Stromal cell of bone marrow (primary cell): ENCODE measurements around the gene CYSRT1.
"Not testable (repeated sequence)": the region's sequence is repeated elsewhere in the genome, so short reads cannot be mapped to it uniquely, and the experiment has no call there.

ENCODE experiments used
- DNase-seq: peaks from one replicate; pipeline ENCODE4 v3.0.0-alpha.2; 2012; ENCODE audit warnings: low read depth

Gene CYSRT1

DNA sequence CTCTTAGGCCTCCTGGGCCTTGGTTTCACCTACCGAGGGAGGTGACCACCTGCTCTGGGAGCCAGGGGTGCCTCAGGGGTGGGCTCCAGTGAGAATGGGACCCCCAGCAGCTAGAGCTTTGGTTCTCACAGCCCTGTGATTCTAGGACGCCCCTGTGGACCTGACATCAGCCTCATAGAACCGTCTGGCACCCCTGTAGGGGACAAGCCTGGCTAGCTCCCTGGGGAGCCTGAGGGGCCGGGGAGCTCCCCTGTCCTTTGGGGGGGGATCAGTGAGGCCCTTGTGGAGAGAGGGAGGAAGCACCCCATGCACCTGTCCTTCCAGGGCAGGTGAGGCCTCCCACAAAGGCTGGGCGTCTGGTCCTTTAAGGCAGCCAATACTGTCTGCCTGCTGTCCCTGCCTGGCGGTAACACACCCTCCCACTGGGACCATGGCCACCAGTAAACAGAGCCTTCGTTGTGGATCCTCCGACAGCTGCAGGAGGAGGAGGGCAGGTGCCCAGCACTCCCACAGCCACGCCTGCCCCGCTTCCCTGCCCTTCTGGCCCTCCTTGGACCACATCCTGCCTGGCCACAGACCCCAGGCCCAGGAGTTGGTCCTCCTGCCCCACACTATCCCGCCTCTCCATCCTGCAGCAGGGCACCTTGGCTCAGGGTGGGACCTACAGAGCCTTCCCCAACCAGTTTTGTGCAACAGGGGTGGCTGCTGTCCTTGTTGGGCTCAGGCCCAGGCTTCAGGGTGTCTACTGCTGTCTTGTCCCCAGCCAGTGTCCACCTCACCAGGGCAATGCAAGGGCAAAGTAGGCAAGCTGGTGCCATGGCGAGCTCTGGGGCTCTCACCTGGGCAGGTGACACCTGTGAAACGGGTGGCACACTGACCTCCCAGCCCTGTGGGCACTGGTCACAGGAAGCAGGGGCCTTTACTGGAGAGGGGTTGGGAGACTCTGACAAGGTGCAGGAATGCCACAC is 13.1 kb downstream of the CYSRT1 start:
- DNase-seq: no peak

DNA sequence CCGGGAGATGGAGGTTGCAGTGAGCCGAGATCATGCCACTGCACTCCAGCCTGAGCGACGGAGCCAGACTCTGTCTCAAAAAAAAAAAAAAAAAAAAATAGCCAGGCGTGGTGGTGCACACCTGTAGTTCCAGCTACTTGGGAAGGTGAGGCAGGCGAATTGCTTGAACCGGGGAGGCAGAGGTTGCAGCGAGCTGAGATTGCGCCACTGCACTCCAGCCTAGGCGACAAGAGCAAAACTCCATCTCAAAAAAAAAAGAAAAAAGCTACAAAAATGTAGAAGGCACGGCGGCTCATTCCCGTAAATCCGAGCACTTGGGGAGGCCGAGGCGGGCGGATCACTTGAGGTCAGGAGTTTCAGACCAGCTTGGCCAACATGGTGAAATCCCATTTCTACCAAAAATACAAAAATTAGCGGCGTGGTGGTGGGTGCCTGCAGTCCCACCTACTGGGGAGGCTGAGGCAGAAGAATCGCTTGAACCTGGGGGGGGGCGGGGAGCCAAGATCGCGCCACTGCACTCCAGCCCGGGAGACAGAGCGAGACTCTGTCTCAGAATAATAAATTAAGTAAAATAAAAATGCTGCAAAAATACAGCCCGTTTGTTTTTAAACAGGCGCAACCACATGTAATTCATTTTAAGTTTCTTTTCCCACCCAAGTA is 14.7 kb downstream of the CYSRT1 start:
- not testable (repeated sequence) for DNase-seq

DNA sequence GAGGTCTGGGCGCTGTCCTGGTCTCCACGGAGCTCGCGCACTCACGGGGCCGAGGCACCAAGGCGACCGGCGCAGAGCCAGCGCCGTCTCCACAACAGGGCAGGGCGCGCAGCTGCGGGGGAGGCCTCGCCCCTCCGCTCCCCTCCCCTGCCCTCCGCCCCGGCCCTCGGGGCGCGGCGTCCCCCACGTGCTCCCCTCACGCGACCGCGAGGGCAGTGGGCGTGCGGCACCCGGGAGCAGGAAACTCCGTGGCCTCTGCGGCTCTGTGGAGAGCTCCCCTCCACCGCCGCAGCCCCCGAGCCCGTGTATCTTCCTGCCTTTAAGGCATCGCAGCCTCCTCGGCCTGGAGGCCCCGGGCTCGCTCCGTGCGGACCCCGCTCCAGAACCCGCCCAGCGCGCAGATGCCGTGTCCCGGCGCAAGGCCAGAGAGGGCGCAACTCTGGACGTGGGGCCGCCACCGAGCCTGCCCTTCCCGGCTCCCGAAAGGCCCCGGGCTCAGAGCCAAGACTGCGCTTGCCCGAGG is 15.4 kb downstream of the CYSRT1 start:
- DNase-seq: peak; percentile 61

DNA sequence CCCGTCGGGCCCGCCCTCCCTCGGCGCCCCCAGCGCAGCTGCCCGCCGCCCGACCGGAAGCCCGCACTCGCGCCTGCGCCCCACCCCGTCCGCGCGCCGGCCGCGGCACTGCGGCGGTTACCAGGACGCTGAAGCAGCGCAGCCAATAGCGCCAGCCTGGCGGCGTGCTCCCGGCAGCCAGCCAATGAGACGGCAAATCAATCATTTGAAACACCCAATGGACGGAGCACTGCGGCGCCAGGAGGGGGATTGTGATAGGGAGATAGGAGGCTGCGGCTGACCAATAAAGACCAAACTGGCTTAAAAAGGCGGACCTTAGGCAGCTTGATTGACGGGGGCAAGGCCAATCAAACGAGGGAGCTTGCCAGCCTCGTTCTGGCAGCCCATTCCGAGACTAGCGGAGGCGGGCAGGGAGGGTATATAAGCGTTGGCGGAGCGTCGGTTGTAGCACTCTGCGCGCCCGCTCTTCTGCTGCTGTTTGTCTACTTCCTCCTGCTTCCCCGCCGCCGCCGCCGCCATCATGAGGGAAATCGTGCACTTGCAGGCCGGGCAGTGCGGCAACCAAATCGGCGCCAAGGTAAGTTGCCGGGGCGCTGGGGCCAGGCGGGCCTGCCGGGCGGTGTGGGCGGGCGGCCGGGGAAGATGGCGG is 16.0 kb downstream of the CYSRT1 start, which contains the start of gene TUBB4B:
TSS of gene TUBB4B (plus strand) at position 447 of the 649 bp plus-strand sequence. CDS start at position 521, 74 bp downstream.
- peak; percentile 100 for DNase-seq

DNA sequence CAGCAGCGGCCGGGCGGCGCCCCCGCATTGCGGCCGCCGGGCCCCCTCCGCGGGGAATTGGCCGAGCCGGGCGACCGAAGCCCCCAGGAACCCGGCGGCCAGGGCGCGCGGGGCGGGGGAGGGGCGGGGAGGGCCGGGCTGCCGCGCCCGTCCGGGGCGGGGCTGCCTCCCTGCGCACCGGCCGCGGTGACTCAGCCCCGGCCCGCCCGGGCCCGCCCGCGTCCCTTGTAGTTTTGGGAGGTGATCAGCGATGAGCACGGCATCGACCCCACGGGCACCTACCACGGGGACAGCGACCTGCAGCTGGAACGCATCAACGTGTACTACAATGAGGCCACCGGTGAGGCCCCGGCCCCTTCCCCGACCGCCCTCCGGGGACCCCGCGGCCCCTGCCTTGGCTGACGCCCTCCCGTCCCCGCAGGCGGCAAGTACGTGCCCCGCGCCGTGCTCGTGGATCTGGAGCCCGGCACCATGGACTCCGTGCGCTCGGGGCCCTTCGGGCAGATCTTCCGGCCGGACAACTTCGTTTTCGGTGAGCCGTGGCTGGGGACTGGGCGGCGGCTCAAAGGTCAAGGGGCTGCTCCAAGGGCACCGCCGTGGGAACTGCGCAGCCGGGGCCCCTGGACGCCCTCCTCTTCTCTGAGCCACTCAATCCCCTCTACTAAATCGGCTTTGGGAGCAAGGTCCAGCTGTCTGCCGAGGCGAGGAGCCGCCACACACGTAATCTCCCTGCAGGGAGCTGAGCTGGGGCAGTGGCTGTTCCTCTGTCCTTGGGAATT is 16.7 kb downstream of the CYSRT1 start:
- DNase-seq: no peak

DNA sequence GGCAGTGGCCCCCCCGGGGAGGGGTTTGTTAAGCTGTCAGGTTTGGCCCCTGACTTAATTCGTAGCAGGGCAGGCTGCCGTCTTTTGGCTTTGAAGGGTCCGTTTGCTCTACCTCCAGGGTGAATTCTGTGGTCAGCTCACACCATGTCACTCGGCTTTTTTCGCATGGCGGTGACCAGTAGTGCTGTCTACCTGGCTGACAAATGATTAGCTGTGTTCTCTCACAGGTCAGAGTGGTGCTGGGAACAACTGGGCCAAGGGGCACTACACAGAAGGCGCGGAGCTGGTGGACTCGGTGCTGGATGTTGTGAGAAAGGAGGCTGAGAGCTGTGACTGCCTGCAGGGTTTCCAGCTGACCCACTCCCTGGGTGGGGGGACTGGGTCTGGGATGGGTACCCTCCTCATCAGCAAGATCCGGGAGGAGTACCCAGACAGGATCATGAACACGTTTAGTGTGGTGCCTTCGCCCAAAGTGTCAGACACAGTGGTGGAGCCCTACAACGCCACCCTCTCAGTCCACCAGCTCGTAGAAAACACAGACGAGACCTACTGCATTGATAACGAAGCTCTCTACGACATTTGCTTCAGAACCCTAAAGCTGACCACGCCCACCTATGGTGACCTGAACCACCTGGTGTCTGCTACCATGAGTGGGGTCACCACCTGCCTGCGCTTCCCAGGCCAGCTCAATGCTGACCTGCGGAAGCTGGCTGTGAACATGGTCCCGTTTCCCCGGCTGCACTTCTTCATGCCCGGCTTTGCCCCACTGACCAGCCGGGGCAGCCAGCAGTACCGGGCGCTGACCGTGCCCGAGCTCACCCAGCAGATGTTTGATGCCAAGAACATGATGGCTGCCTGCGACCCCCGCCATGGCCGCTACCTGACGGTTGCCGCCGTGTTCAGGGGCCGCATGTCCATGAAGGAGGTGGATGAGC is 17.6 kb downstream of the CYSRT1 start:
- DNase-seq: no peak

DNA sequence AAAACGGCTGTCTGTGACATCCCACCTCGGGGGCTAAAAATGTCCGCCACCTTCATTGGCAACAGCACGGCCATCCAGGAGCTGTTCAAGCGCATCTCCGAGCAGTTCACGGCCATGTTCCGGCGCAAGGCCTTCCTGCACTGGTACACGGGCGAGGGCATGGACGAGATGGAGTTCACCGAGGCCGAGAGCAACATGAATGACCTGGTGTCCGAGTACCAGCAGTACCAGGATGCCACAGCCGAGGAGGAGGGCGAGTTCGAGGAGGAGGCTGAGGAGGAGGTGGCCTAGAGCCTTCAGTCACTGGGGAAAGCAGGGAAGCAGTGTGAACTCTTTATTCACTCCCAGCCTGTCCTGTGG is 18.3 kb downstream of the CYSRT1 start:
- DNase-seq: not testable (repeated sequence)

DNA sequence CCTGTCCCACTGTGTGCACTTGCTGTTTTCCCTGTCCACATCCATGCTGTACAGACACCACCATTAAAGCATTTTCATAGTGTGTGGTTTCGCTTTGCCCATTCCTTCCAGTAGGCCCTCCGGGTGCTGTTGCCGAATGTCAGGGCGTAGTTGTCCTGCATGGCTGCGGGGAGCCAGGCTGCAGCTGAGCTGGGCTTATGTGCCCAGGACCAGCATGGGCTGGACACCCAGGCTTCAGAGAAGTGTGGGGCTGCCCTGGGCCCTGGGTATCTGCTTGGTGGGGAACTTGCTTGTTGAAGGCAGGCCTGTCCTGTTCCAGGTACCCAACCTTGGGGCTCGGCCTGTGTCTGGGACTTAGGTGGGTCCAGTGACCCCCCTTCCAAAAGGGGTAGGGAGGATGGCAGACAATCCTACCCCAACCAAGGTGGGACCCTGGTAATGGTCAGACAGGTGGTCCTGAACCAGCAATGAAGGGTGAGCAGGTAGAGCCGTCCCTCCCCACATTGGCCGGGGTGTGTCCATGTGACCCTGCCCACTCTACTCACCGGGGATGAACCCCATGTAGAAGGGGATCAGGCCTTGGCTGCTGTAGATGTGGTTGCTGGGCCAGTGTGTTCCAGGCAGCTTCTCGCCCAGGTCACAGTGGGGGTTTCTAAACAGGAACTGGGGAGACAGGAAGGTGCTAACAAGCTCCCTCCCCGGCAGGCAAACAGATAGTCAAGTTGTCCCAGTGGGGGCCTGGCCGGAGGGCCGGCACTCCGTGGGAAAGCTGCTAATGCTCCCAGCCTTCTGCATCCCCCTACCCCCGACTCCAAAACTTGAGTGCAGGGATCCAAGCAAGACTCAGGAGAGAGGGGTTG is 18.9 kb downstream of the CYSRT1 start:
- DNase-seq: no peak

DNA sequence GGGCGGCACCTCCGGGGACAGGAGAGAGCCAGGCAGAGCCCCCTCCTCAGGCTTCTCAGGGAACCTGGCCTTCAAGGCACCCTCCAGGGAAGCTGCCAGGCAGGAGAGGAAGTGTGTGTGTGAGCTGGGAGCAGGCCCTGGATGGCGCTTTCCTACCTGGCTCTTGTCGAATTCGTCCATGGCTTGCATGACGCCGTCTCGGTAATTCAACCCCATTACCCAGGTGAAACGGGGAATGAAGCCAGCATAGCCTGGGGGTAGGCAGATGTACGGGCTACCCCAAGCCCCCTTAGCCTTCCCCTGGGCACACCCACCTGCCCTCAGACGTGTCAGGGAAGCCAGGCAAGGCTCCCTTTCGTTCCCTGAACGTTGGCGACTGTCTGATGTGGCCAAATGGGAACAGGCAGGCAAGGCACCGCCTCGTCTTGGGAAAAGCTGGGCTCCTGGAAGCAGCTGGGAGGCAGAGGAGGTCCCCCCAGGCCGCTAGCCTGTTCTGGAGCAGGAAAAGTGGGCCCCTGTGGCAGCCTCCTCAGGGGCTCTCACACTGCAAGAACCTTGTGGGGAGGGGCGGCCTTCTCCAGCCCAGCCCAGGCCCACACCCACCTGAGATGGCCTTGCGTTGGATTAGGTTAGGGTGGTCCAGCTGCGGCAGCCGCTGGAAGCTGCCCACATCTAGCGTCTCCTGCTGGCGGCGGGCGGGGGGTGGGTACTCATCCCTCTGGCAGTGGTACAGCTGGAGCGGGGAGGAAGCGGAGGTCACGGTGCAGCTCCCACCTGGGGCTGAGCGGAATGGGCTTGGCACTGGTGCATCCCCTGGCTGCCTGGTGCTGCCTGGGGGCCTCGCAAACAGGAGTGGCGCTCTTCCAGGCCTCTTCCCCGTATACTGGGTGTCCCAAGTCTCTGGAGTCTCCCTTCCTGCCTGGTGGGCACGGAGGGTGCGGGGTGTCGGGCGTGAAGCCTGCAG is 19.8 kb downstream of the CYSRT1 start:
- DNase-seq: no peak

DNA sequence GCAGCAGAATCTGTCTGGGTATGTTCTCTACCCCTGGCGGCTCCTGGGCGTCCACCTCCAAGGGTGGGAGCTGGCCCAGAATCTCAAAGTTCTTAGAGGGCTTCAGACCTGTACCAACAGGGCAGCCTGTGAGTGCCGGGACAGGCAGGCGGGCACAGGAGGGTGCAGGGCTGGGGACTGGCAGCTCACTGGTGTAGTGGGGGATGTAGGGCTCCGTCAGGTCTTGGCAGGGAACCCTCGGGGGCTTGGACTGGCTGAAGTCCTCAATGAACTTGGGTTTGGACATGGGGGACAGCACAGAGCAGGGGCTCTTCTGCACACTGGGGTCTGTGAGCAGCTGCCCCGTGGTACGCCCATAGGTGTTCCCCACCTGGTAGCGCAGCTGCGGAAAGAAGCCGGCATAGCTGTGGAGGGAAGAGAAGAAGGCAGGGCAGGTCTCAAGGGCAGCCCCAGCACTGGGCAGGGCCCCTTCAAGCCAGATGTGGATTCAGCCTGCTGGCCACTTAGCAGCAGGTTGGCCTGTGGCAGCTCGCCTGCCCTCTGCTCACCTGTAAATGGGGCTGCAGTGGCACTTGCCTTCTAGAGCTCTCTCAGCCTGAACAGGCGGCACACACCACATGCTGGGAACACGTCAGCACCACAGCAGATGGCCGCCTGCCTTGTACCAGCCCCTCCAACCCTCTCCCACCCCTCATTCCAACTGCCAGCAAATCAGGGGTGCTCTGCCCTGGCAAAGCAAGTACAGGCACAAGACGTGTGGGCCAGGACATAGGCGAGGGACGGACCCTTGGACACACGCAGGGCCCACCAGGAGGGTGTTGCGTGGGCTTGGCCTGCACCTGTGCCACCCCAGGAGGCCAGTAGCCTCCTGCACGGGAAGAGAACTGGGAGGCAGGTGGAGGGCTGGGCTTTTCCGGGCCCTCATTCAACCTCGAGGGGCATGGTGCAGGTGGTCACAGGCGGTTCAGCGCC is 20.8 kb downstream of the CYSRT1 start:
- no peak for DNase-seq

DNA sequence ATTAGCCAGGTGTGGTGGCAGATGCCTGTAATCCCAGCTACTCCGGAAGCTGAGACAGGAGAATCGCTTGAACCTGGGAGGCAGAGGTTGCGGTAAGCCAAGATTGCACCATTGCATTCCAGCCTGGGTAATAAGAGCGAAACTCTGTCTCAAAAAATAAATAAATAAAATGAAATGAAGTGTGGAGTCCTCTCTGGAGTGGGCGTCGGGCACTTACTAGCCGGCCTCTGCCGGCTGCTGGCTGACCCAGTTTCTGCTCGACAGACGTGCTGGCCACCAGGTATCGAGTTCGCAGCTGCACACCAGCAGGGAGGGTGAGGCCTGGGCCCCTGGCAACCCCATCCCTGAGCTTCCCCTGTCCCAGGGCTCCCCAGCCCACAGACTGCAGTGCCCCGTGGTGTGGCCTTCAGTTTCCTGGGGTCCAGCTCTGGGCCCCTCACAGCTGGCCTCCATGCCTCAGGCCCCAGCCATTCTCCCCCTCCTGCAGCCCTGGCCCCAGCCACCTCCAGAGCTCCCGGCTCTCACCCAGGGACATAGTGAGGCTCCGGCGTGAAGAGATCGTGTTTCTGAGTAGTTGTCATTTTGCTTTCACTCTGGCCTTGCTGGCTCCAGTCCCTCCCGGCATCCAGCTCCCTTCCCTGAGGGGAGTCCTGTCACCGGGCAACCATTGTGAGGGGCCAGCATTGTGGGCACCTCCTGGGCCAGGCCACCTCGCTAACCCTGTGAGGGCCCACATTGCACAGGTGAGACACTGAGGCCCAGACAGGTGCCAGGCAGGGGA is 22.4 kb downstream of the CYSRT1 start:
- no peak for DNase-seq

DNA sequence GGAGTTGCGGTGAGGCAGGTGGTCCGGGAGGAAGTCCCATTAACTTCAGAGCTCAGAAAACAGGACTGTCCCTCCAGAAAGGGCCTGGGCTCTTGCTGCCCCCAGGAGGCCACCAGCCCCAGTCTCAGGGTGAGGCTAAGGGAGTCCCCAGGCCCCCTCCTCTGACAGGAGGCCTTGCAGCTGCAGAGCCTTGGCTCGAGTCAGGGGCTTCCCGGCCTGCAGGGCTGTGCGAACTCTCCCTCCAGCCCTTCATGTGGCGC is 22.9 kb downstream of the CYSRT1 start:
- no peak for DNase-seq

DNA sequence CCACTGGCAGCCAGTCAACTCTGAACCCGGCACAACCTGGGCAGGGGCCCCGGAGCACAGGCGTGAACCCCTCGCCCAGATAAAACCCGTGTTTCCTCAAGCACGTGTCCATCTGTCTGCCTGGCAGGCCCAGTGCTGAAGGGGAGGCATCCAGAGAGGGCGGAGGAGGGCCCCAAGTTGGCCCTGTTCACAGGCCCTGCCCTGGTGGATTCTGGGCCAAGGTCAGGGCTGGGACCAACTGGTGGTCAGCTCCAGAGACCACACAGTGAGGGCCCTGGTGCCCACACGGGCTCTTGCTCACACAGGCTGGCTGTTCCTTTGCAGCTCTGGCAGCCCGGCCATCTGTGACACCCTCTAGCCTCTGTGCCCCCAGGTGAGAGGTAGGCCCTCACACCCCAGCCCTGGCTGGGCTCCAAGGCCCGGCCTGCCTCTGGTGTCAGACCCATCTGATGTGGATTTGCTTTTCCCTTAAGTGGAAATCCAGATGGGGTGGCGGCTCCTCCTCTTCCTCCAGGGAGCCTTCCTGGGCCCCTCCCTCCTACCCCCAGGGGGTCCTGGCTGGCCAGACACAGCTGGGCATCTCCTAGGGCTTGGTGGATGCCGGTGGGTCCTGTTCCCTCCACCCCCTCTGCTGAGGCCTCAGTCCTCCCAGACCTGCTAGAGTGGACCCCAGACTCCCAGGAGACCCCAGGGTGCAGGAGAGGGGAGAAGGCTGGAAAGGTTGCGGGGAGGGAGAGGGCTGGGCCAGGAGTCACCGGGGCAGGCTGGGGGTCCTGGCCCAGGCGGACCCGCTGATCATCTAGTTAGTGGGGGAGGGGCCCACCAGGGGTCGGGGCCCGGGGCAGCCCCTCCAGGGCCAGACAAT is 25.6 kb downstream of the CYSRT1 start:
- DNase-seq: no peak

DNA sequence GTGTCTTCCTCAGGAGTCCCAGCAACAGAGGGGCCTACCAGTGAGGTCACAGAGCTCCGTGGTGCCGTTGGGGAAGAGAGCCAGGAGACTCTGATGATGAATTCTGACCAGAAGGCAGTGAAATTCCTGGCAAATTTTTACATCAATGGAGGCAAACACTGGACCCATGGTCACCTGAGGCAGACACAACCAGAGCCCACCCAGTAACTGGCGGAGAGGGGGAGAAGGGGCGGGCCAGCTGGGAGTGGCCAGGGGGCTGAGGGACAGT is 26.2 kb downstream of the CYSRT1 start, which contains the start of gene STPG3:
TSS of gene STPG3 (plus strand) at position 93 of the 268 bp plus-strand sequence. CDS start at position 94, 1 bp downstream.
- no peak for DNase-seq

DNA sequence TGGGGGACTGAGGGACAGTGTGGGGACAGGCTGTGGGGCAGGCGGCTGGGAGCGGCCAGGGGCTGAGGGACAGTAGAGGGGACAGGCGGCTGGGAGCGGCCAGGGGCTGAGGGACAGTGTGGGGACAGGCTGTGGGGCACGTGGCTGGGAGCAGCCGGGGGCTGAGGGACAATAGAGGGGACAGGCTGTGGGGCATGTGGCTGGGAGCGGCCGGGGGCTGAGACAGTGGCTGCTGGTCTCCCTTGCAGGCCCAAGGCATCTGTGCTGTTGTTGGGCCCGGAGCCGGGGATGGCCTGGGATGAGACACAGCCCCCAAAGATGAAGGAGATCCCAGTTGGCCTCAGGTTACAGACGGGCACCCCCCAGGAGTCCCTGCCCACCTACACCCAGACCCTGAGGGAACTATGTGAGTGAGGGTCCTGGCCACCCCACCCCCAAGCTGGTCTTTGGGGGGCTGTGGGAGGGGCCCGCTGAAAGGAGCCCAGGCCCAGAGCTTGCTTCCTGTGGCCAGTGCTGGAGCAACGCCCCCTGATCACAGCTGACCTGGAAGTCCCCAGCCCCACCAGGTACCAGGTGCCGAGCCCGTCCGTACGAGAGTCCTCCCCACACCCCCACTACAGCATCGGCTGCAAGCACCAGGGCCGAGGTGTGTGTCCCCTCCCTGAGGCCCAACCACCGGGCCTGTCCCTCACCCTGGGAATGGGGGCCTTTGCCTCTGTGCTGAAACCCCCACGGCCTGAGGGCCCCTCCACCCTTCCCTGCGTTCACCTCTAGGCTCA is 26.7 kb downstream of the CYSRT1 start:
- DNase-seq: no peak
